Sigmoid colon (tissue), 4 donors: ENCODE data around the gene HSH2D.

Experiments used
- CTCF ChIP-seq, 4 experiments: fragments of 450-650 bp in 3 of 4; fragments of 200-600 bp in 1 of 4; IDR thresholded peaks; one replicate each; pipeline ENCODE4 v1.5.1; 2016 to 2019; ENCODE audit warnings: antibody characterized with exemption in 4 of 4, mild to moderate bottlenecking in 3 of 4, moderate library complexity in 2 of 4
- EP300 ChIP-seq, 4 donors: sonication (generic); formaldehyde crosslinking; IDR thresholded peaks; one replicate each; pipeline ENCODE4 v1.6.1; 2017; ENCODE audit warnings: antibody characterized with exemption in 4 of 4
- POLR2A ChIP-seq, 2 donors: fragments of 450-650 bp; IDR thresholded peaks; one replicate each; pipeline ENCODE4 v1.6.1; 2016; ENCODE audit warnings: antibody characterized with exemption in 2 of 2, mild to moderate bottlenecking in 2 of 2, moderate library complexity in 2 of 2
- POLR2AphosphoS5 ChIP-seq, 4 donors: sonication (generic); formaldehyde crosslinking; IDR thresholded peaks; one replicate each; pipeline ENCODE4 v1.6.1; 2017; ENCODE audit warnings: antibody characterized with exemption in 4 of 4

- TF ChIP-seq CTCF (IDR thresholded peaks at IDR 0.05) (no peak), POLR2A (IDR thresholded peaks at IDR 0.05) (no peak), EP300 (IDR thresholded peaks at IDR 0.05) (no peak), POLR2AphosphoS5 (IDR thresholded peaks at IDR 0.05) (no peak)
Measured at GRCh38 chr19:16202320-16203255, 59.1 kb downstream of the HSH2D start.
